GM12878 (cell line): Measurements from ENCODE around the gene SELENOK. TPM values are rescaled to one million over a fixed set of nuclear protein-coding genes. Genes with fewer than 3 reads are reported as not detected.

Experiments used
- ATAC-seq: fragments of 200-7000 bp; cut with Tn5 transposase; 3 replicates; pipeline ENCODE4 v1.9.1; 2020; ENCODE audit warnings: mild to moderate bottlenecking, moderate library complexity
- BruUV-seq: library from RNA; stranded (reverse); fragments of 400-500 nt; replicated peaks from 2 replicates; lab custom pipeline; 2021; lab: Mats Ljungman, UMichigan
- CTCF ChIA-PET: fragments of 300-600 bp; sonication (Branson Sonifier 250); formaldehyde crosslinking; extraction: SDS; loops from one replicate; lab custom pipeline; 2021; ENCODE audit warnings: inconsistent platforms; lab: Yijun Ruan, JAX
- POLR2A ChIA-PET: fragments of 350-600 bp; formaldehyde crosslinking; extraction: SDS; loops from one replicate; lab custom pipeline; 2021; ENCODE audit warnings: inconsistent platforms; lab: Charles Lee
- RAD21 ChIA-PET: fragments of 300-600 bp; sonication (Branson Sonifier 250); formaldehyde crosslinking; loops from one replicate; lab custom pipeline; 2023; ENCODE audit warnings: antibody characterized with exemption; ENCODE audit not compliant: unreplicated experiment; lab: Charles Lee
- SMC1A ChIA-PET: fragments of 300-600 bp; sonication (Branson Sonifier 250); formaldehyde crosslinking; loops from one replicate; lab custom pipeline; 2023; ENCODE audit not compliant: unreplicated experiment, uncharacterized antibody; lab: Charles Lee
- DNase-seq: peaks from one replicate; pipeline ENCODE4 v3.0.0-alpha.2; 2011; ENCODE audit warnings: low read depth, low spot score
- FAIRE-seq: peaks from 3 replicates; lab custom pipeline; 2011; peaks lifted over from hg19 to GRCh38; lab: Jason Lieb, UNC
- H2AFZ ChIP-seq: 2 replicates; pipeline ENCODE4 v1.6.0; 2011; ENCODE audit warnings: low read depth, low read length, control low read depth; ENCODE audit not compliant: control insufficient read depth
- H3K27ac ChIP-seq: 2 replicates; pipeline ENCODE4 v1.5.1; 2011; ENCODE audit warnings: control low read depth; ENCODE audit not compliant: control insufficient read depth, insufficient read depth
- H3K27me3 ChIP-seq, 2 experiments: replicated peaks in 1 of 2; 2 replicates each; pipeline versions ENCODE4 v1.6.0 to v1.6.1; 2011; ENCODE audit warnings: low read length in 1 of 2; ENCODE audit not compliant: control insufficient read depth in 2 of 2, insufficient read depth in 2 of 2
- H3K36me3 ChIP-seq, 2 experiments: 2 replicates each; pipeline ENCODE4 v1.5.1; 2011; ENCODE audit warnings: low read length in 1 of 2; ENCODE audit not compliant: control insufficient read depth in 2 of 2, insufficient read depth in 2 of 2
- H3K4me1 ChIP-seq: 2 replicates; pipeline ENCODE4 v1.6.1; 2011; ENCODE audit warnings: mild to moderate bottlenecking, low read length, moderate library complexity, mixed read lengths; ENCODE audit not compliant: control insufficient read depth, insufficient read depth
- H3K4me2 ChIP-seq: 2 replicates; pipeline ENCODE4 v1.6.0; 2011; ENCODE audit warnings: control low read depth; ENCODE audit not compliant: control insufficient read depth, insufficient read depth
- H3K4me3 ChIP-seq: fragments of 200-600 bp; sonication (generic); 2 replicates; pipeline ENCODE4 v1.5.1; 2016
- H3K79me2 ChIP-seq: 2 replicates; pipeline ENCODE4 v1.6.0; 2011; ENCODE audit warnings: low read length; ENCODE audit not compliant: control insufficient read depth, insufficient read depth
- H3K9ac ChIP-seq: 2 replicates; pipeline ENCODE4 v1.8.0; 2011; ENCODE audit warnings: low read length, control low read depth, mixed read lengths; ENCODE audit not compliant: control insufficient read depth, insufficient read depth
- H3K9me3 ChIP-seq: replicated peaks from 3 replicates; pipeline ENCODE4 v1.5.1; 2011; ENCODE audit warnings: mild to moderate bottlenecking, low read length; ENCODE audit not compliant: control insufficient read depth, insufficient read depth
- H4K20me1 ChIP-seq: 2 replicates; pipeline ENCODE4 v1.6.0; 2011; ENCODE audit not compliant: control insufficient read depth, insufficient read depth
- CEBPZ ChIP-seq: fragments of 150-350 bp; IDR thresholded peaks from 2 replicates; pipeline ENCODE4 v1.6.1; 2016; ENCODE audit warnings: low read depth, low read length
- CHD1 ChIP-seq: IDR thresholded peaks from 2 replicates; pipeline ENCODE4 v1.6.1; 2012; ENCODE audit warnings: low read depth, low read length, improper control_type of control experiment
- CTCF ChIP-seq, 3 experiments: IDR thresholded peaks in 2 of 3; conservative IDR thresholded peaks in 1 of 3; 2 replicates each; pipeline ENCODE4 v1.5.1; 2011; ENCODE audit warnings: low read depth in 3 of 3, low read length in 3 of 3, mild to moderate bottlenecking in 3 of 3, control low read depth in 2 of 3, moderate library complexity in 2 of 3, inconsistent platforms in 1 of 3, mixed read lengths in 1 of 3; ENCODE audit not compliant: control insufficient read depth in 2 of 3, insufficient read depth in 1 of 3; ENCODE audit errors: extremely low read depth in 1 of 3
- KLF5 ChIP-seq: fragments of 450-650 bp; IDR thresholded peaks from 2 replicates; pipeline ENCODE4 v1.6.1; 2014; ENCODE audit warnings: mild to moderate bottlenecking; ENCODE audit not compliant: partially characterized antibody
- MAX ChIP-seq: IDR thresholded peaks from 2 replicates; pipeline ENCODE4 v1.6.1; 2012; ENCODE audit warnings: low read depth, low read length, improper control_type of control experiment
- RAD21 ChIP-seq: IDR thresholded peaks from 2 replicates; pipeline ENCODE4 v1.6.1; 2011; ENCODE audit warnings: mild to moderate bottlenecking, low read depth, low read length, moderate library complexity; ENCODE audit not compliant: insufficient read depth
- RBBP5 ChIP-seq: fragments of 200-600 bp; sonication (generic); conservative IDR thresholded peaks from 2 replicates; pipeline ENCODE4 v1.6.1; 2016
- TCF7 ChIP-seq: IDR thresholded peaks from 2 replicates; pipeline ENCODE4 v1.6.1; 2014; ENCODE audit warnings: antibody characterized with exemption, borderline replicate concordance
- WGBS: methylation state at CpG from one replicate; pipeline ENCODE4 v1.1.6; 2016; ENCODE audit warnings: low lambda C conversion rate; ENCODE audit not compliant: insufficient replicate concordance, insufficient coverage; ENCODE audit errors: missing lambda C conversion rate; 5-methylcytosine and 5-hydroxymethylcytosine counted together
- in situ Hi-C: fragments of 300-500 bp; cut with MboI; formaldehyde crosslinking; loops from 9 replicates; pipeline ENCODE4 v1.14.3; 2018; ENCODE audit warnings: mixed read lengths
- intact Hi-C: fragments of 100-400 bp; cut with micrococcal nuclease; formaldehyde crosslinking; loops from one replicate; pipeline ENCODE4 v1.14.2; 2022; ENCODE audit not compliant: unreplicated experiment
- polyA plus RNA-seq, 11 experiments: library from polyadenylated mRNA; depleted of rRNA in 4 of 11; unstranded in 6 of 11; stranded (reverse) in 5 of 11; fragments of >200 nt; fragmentation: Nextera tagmentation in 4 of 11; fragmentation: Illumina TruSeq in 1 of 11; extraction: Ambion mirVana in 4 of 11; extraction: Trizol in 1 of 11; gene quantifications; 1 replicate in 1 of 11; 2 replicates in 10 of 11; pipeline versions ENCODE4 v1.2.1 to v1.2.3, GENCODE V29; 2011 to 2016; ENCODE audit warnings: inconsistent platforms in 2 of 11, missing spikeins in 2 of 11, low read depth in 1 of 11
- total RNA-seq, 4 experiments: library from RNA; depleted of rRNA in 3 of 4; stranded (reverse); fragments of >200 nt in 3 of 4; fragmentation: Illumina TruSeq in 1 of 4; extraction: Trizol in 1 of 4; gene quantifications; 2 replicates each; pipeline versions ENCODE4 v1.2.1 to v1.2.3, GENCODE V29; 2013 to 2021

The SELENOK gene
- total and polyA plus RNA-seq, 10 of the 15 experiments (the other 5 are each of a cell fraction or from before 2014, with no cell fraction given): 35.4 to 322 (median 101) TPM

GRCh38 chr3:53939086-53939582 lies 47.5 kb upstream of the SELENOK start:
- whole genome bisulfite sequencing: 30% methylated on average over 10 of the region's 10 CpGs
- SMC1A ChIA-PET: interaction anchor here (0.6 to 2.3 kb wide), 7 partner anchors 11 to 1242 kb away, joined by 3 to 10 read pairs (median 5); no protein-coding TSS in a partner anchor
- no peak for ATAC-seq
- Histone ChIP-seq H3K27ac (no peak overlapping the region), H3K4me2 (no peak overlapping the region), H3K4me3 (no peak overlapping the region), H3K27me3 (no peaks in the 10 kb centered on the region; a peak in 1 of 4 replicates), H3K9me3 (no peaks in the 10 kb centered on the region; the same call in 2 of the 3 replicates), H4K20me1 (no peaks in the 10 kb centered on the region), H3K9ac (no peak overlapping the region), H3K4me1 (no peaks in the 10 kb centered on the region), H3K36me3 (no peaks in the 10 kb centered on the region), H2AFZ (no peak overlapping the region), H3K79me2 (no peaks in the 10 kb centered on the region)
- BruUV-seq: no TSS peak
- intact Hi-C loops (loop anchor here (2.0 to 10.0 kb wide), 3 partner anchors 206 to 490 kb away; no protein-coding TSS in a partner anchor), in situ Hi-C loops (loop anchor here (5.0 kb wide), 1 partner anchor 428 kb away; no protein-coding TSS in a partner anchor)
- CTCF ChIA-PET: interaction anchor here (0.6 to 3.0 kb wide), 25 partner anchors 10 to 1352 kb away, joined by 3 to 17 read pairs (median 3); no protein-coding TSS in a partner anchor
- no peak for FAIRE-seq
- TF ChIP-seq KLF5: no peak
- no peak for DNase-seq
- RAD21 ChIA-PET: interaction anchor here (0.6 to 2.1 kb wide), 10 partner anchors 12 to 1782 kb away, joined by 3 to 6 read pairs (median 4); partner anchors contain the start of gene SELENOK
- POLR2A ChIA-PET: no interaction called here

- ChIA-PET SMC1A (interaction anchor here (1.2 to 2.3 kb wide), 6 partner anchors 11 to 1242 kb away, joined by 3 to 10 read pairs (median 6); no protein-coding TSS in a partner anchor), CTCF (interaction anchor here (0.6 to 3.0 kb wide), 26 partner anchors 10 to 1352 kb away, joined by 3 to 17 read pairs (median 4); no protein-coding TSS in a partner anchor), RAD21 (interaction anchor here (0.6 to 2.1 kb wide), 10 partner anchors 12 to 1783 kb away, joined by 3 to 6 read pairs (median 4); partner anchors contain the start of gene SELENOK), POLR2A (no interaction called here)
- Histone ChIP-seq H3K9me3 (no peaks in the 10 kb centered on the region; the same call in 2 of the 3 replicates), H3K79me2 (no peaks in the 10 kb centered on the region), H4K20me1 (no peaks in the 10 kb centered on the region), H3K27ac (no peak overlapping the region), H3K27me3 (no peaks in the 10 kb centered on the region; a peak in 1 of 4 replicates), H2AFZ (no peak overlapping the region), H3K36me3 (no peaks in the 10 kb centered on the region), H3K4me2 (no peak overlapping the region), H3K4me1 (no peaks in the 10 kb centered on the region), H3K4me3 (no peak overlapping the region), H3K9ac (no peak overlapping the region)
- BruUV-seq: no TSS peak
- in situ Hi-C loops (loop anchor here (5.0 kb wide), 1 partner anchor 429 kb away; no protein-coding TSS in a partner anchor), intact Hi-C loops (loop anchor here (2.0 to 10.0 kb wide), 3 partner anchors 206 to 490 kb away; no protein-coding TSS in a partner anchor)
- peak; percentile 87 for ATAC-seq
- FAIRE-seq: peak; percentile 75
- 0% methylated on average over 2 of the region's 2 CpGs for WGBS
- DNase-seq: no peak
- TF ChIP-seq RBBP5 (no peak), CEBPZ (no peak), CHD1 (no peak), RAD21 (peak; percentile 82), TCF7 (no peak), CTCF (IDR thresholded peaks at IDR 0.05 in 2 of 3, conservative IDR thresholded peaks at IDR 0.05 in 1 of 3; ENCODE audit: control insufficient read depth in 2 of 3, extremely low read depth in 1 of 3, insufficient read depth in 1 of 3, low read depth in 3 of 3, low read length in 3 of 3) (peak; percentile 74 to 81 (median 78)), MAX (no peak)
These were observed 47.0 kb upstream of the SELENOK start for GRCh38 chr3:53938645-53939044.
